ACC112 (cell line): Measurements from ENCODE around the gene PALLD.
"Not testable (repeated sequence)": the region's sequence is repeated elsewhere in the genome, so short reads cannot be mapped to it uniquely, and the experiment has no call there.

Experiments
- H2AFZ ChIP-seq: fragments of 200-600 bp; sonication (generic); one replicate; pipeline ENCODE4 v1.6.0; 2017; ENCODE audit warnings: antibody characterized with exemption, low read length; ENCODE audit not compliant: unreplicated experiment
- H3K27ac ChIP-seq: fragments of 200-600 bp; sonication (generic); 2 replicates; pipeline ENCODE4 v1.5.1; 2014; ENCODE audit warnings: low read depth, mild to moderate bottlenecking, antibody characterized with exemption, low read length, moderate library complexity
- H3K27me3 ChIP-seq: fragments of 200-600 bp; sonication (generic); 2 replicates; pipeline ENCODE4 v1.6.1; 2014; ENCODE audit warnings: mild to moderate bottlenecking, antibody characterized with exemption, low read length, moderate library complexity, mixed read lengths; ENCODE audit not compliant: insufficient read depth
- H3K36me3 ChIP-seq: fragments of 200-600 bp; sonication (generic); 2 replicates; pipeline ENCODE4 v1.6.1; 2016; ENCODE audit warnings: mild to moderate bottlenecking, antibody characterized with exemption, low read length, moderate library complexity, mixed read lengths; ENCODE audit not compliant: insufficient read depth
- H3K4me1 ChIP-seq: fragments of 200-600 bp; sonication (generic); one replicate; pipeline ENCODE4 v1.6.1; 2016; ENCODE audit warnings: low read length, mixed read lengths; ENCODE audit not compliant: insufficient read depth, unreplicated experiment, control insufficient read depth
- H3K4me3 ChIP-seq: fragments of 200-600 bp; sonication (generic); 2 replicates; pipeline ENCODE4 v1.5.1; 2014; ENCODE audit warnings: mild to moderate bottlenecking, low read depth, low read length
- H3K79me2 ChIP-seq: fragments of 200-600 bp; sonication (generic); one replicate; pipeline ENCODE4 v1.6.0; 2016; ENCODE audit warnings: low read length; ENCODE audit not compliant: control insufficient read depth, unreplicated experiment, insufficient read depth

Gene PALLD

GRCh38 chr4:168701061-168701460 is 204.2 kb downstream of the PALLD start:
- Histone ChIP-seq H3K79me2 (no peaks in the 10 kb centered on the region), H2AFZ (no peak overlapping the region), H3K27ac (no peak overlapping the region), H3K4me1 (no peaks in the 10 kb centered on the region), H3K27me3 (no peaks in the 10 kb centered on the region), H3K4me3 (no peak overlapping the region), H3K36me3 (no peaks in the 10 kb centered on the region)

GRCh38 chr4:168702581-168703087 is 205.8 kb downstream of the PALLD start:
- not testable (repeated sequence) for H3K27ac ChIP-seq, H3K4me3 ChIP-seq, H2AFZ ChIP-seq, H3K36me3 ChIP-seq, H3K4me1 ChIP-seq, H3K27me3 ChIP-seq, H3K79me2 ChIP-seq

GRCh38 chr4:168705121-168705520 is 208.3 kb downstream of the PALLD start:
- Histone ChIP-seq H3K4me3 (no peak overlapping the region), H3K36me3 (no peaks in the 10 kb centered on the region), H3K4me1 (peaks cover 18% of the 10 kb centered on the region), H3K27ac (no peak overlapping the region), H3K27me3 (no peaks in the 10 kb centered on the region), H2AFZ (no peak overlapping the region), H3K79me2 (no peaks in the 10 kb centered on the region)

- H3K27me3 ChIP-seq: no peaks in the 10 kb centered on the region
- H3K79me2 ChIP-seq: no peaks in the 10 kb centered on the region
Measured at GRCh38 chr4:168707205-168707604, 210.4 kb downstream of the PALLD start.

GRCh38 chr4:168708108-168708507 is 211.3 kb downstream of the PALLD start:
- Histone ChIP-seq H3K4me1 (peaks cover 36% of the 10 kb centered on the region), H3K79me2 (no peaks in the 10 kb centered on the region), H3K36me3 (no peaks in the 10 kb centered on the region), H3K27me3 (no peaks in the 10 kb centered on the region), H3K4me3 (no peak overlapping the region), H2AFZ (no peak overlapping the region), H3K27ac (no peak overlapping the region)

More at GRCh38 chr4:168707205-168707604, 210.4 kb downstream of the PALLD start:
- H3K36me3 ChIP-seq: no peaks in the 10 kb centered on the region
- no peak overlapping the region for H3K27ac ChIP-seq
- no peak overlapping the region for H2AFZ ChIP-seq
- peaks cover 31% of the 10 kb centered on the region for H3K4me1 ChIP-seq
- no peak overlapping the region for H3K4me3 ChIP-seq

GRCh38 chr4:168710353-168710946 is 213.6 kb downstream of the PALLD start:
- Histone ChIP-seq H3K4me1 (peaks cover 36% of the 10 kb centered on the region), H3K79me2 (no peaks in the 10 kb centered on the region), H3K36me3 (no peaks in the 10 kb centered on the region), H3K27ac (no peak overlapping the region), H3K27me3 (no peaks in the 10 kb centered on the region), H2AFZ (no peak overlapping the region), H3K4me3 (no peak overlapping the region)

- Histone ChIP-seq H3K4me3 (peak overlapping the region; percentile 50; the same call in 1 of the 2 replicates), H3K27ac (peak overlapping the region; percentile 57), H3K27me3 (no peaks in the 10 kb centered on the region), H3K79me2 (no peaks in the 10 kb centered on the region), H3K36me3 (no peaks in the 10 kb centered on the region), H3K4me1 (peaks cover 37% of the 10 kb centered on the region), H2AFZ (peak overlapping the region; percentile 67)
Measured at GRCh38 chr4:168711197-168712140, 214.6 kb downstream of the PALLD start.

GRCh38 chr4:168712316-168712890 is 215.6 kb downstream of the PALLD start:
- Histone ChIP-seq H3K27me3 (no peaks in the 10 kb centered on the region), H3K79me2 (no peaks in the 10 kb centered on the region), H3K27ac (peak overlapping the region; percentile 57), H3K4me1 (peaks cover 38% of the 10 kb centered on the region), H2AFZ (no peak overlapping the region), H3K36me3 (no peaks in the 10 kb centered on the region), H3K4me3 (no peak overlapping the region)

GRCh38 chr4:168713253-168713652 is 216.4 kb downstream of the PALLD start:
- no peak overlapping the region for H3K4me3 ChIP-seq
- H2AFZ ChIP-seq: no peak overlapping the region
- H3K36me3 ChIP-seq: no peaks in the 10 kb centered on the region
- no peaks in the 10 kb centered on the region for H3K27me3 ChIP-seq
- H3K4me1 ChIP-seq: peaks cover 37% of the 10 kb centered on the region
- no peaks in the 10 kb centered on the region for H3K79me2 ChIP-seq
- no peak overlapping the region for H3K27ac ChIP-seq

GRCh38 chr4:168715896-168716295 is 219.0 kb downstream of the PALLD start:
- H3K4me1 ChIP-seq: peaks cover 34% of the 10 kb centered on the region
- H3K27ac ChIP-seq: no peak overlapping the region
- no peaks in the 10 kb centered on the region for H3K79me2 ChIP-seq
- H3K36me3 ChIP-seq: no peaks in the 10 kb centered on the region
- H3K27me3 ChIP-seq: no peaks in the 10 kb centered on the region
- H3K4me3 ChIP-seq: no peak overlapping the region
- H2AFZ ChIP-seq: no peak overlapping the region
